H1 (cell line): ENCODE results near the gene GOLPH3L. TPM values are rescaled to one million over a fixed set of nuclear protein-coding genes. Genes with fewer than 3 reads are reported as not detected.
"Not testable (repeated sequence)": the region's sequence is repeated elsewhere in the genome, so short reads cannot be mapped to it uniquely, and the experiment has no call there.

Source experiments
- CTCF ChIA-PET: fragments of 300-600 bp; sonication (Branson Sonifier 250); formaldehyde crosslinking; loops from one replicate; lab custom pipeline; 2021; ENCODE audit not compliant: partially characterized antibody; lab: Charles Lee
- POLR2A ChIA-PET: fragments of 300-600 bp; sonication (Branson Sonifier 250); formaldehyde crosslinking; loops from one replicate; lab custom pipeline; 2021; ENCODE audit warnings: inconsistent platforms; ENCODE audit not compliant: partially characterized antibody; lab: Charles Lee
- DNase-seq, 2 experiments: peaks; one replicate each; pipeline versions ENCODE4 v3.0.0 to v3.0.0-alpha.2; 2010 to 2022; ENCODE audit warnings: low spot score in 2 of 2, low read depth in 1 of 2, mixed read lengths in 1 of 2
- FAIRE-seq: peaks from 2 replicates; lab custom pipeline; 2011; peaks lifted over from hg19 to GRCh38; lab: Jason Lieb, UNC
- H2AFZ ChIP-seq: 2 replicates; pipeline ENCODE4 v1.8.1; 2012; ENCODE audit warnings: low read length, inconsistent platforms
- H2AK5ac ChIP-seq: 2 replicates; pipeline ENCODE4 v1.6.1; 2013; ENCODE audit warnings: low read depth, low read length
- H2BK120ac ChIP-seq: replicated peaks from 2 replicates; pipeline ENCODE3; 2013; ENCODE audit warnings: low read depth, low read length, inconsistent platforms
- H2BK12ac ChIP-seq: 2 replicates; pipeline ENCODE4 v1.6.1; 2013; ENCODE audit warnings: low read depth, low read length
- H2BK15ac ChIP-seq: 2 replicates; pipeline ENCODE4 v1.6.1; 2013; ENCODE audit warnings: low read length
- H2BK20ac ChIP-seq: 2 replicates; pipeline ENCODE4 v1.6.1; 2013; ENCODE audit warnings: low read length
- H2BK5ac ChIP-seq: 2 replicates; pipeline ENCODE4 v1.6.1; 2013; ENCODE audit warnings: low read depth, low read length
- H3K14ac ChIP-seq: 2 replicates; pipeline ENCODE4 v1.6.1; 2013; ENCODE audit warnings: inconsistent platforms; ENCODE audit not compliant: insufficient read length
- H3K18ac ChIP-seq: 2 replicates; pipeline ENCODE4 v1.6.1; 2013; ENCODE audit warnings: low read length; ENCODE audit errors: extremely low read depth
- H3K23ac ChIP-seq: 2 replicates; pipeline ENCODE4 v1.6.1; 2013; ENCODE audit warnings: inconsistent platforms; ENCODE audit not compliant: insufficient read length
- H3K23me2 ChIP-seq: 2 replicates; pipeline ENCODE4 v1.6.1; 2013; ENCODE audit warnings: low read depth, low read length
- H3K27ac ChIP-seq: 2 replicates; pipeline ENCODE4 v1.6.1; 2011; ENCODE audit warnings: low read depth, low read length, inconsistent platforms
- H3K27me3 ChIP-seq, 4 experiments: replicated peaks in 1 of 4; 1 replicate in 1 of 4; 2 replicates in 3 of 4; pipeline versions ENCODE4 v1.6.1 to v1.8.1; 2011 to 2013; ENCODE audit warnings: low read length in 3 of 4, mild to moderate bottlenecking in 3 of 4, inconsistent platforms in 2 of 4, mixed read lengths in 2 of 4, moderate library complexity in 1 of 4; ENCODE audit not compliant: control insufficient read depth in 3 of 4, insufficient read depth in 3 of 4; ENCODE audit errors: extremely low read depth in 1 of 4
- H3K36me3 ChIP-seq, 4 experiments: 2 replicates each; pipeline versions ENCODE4 v1.6.1 to v1.8.1; 2011 to 2013; ENCODE audit warnings: mild to moderate bottlenecking in 4 of 4, low read length in 3 of 4, moderate library complexity in 2 of 4, control low read depth in 1 of 4, inconsistent platforms in 1 of 4; ENCODE audit not compliant: insufficient read depth in 4 of 4, control insufficient read depth in 2 of 4
- H3K4ac ChIP-seq: replicated peaks from 2 replicates; pipeline ENCODE3; 2013; ENCODE audit warnings: low read length, low read depth, mixed read lengths, inconsistent platforms; ENCODE audit not compliant: insufficient read length
- H3K4me1 ChIP-seq, 4 experiments: replicated peaks in 1 of 4; 1 replicate in 1 of 4; 2 replicates in 3 of 4; pipeline versions ENCODE4 v1.6.1 to v1.8.1; 2011 to 2013; ENCODE audit warnings: low read length in 3 of 4, inconsistent platforms in 2 of 4, mixed read lengths in 1 of 4; ENCODE audit not compliant: insufficient read depth in 4 of 4, control insufficient read depth in 3 of 4
- H3K4me2 ChIP-seq, 2 experiments: 2 replicates each; pipeline versions ENCODE4 v1.6.1 to v1.8.1; 2011 to 2013; ENCODE audit warnings: low read depth in 2 of 2, low read length in 2 of 2, control low read depth in 1 of 2, inconsistent platforms in 1 of 2, mild to moderate bottlenecking in 1 of 2; ENCODE audit not compliant: insufficient read depth in 1 of 2
- H3K4me3 ChIP-seq, 4 experiments: fragments of 200-600, 300-600 bp in 1 of 4; sonication (generic), shearing (Covaris generic), sonication (Bioruptor Twin) in 1 of 4; 2 replicates each; pipeline versions ENCODE4 v1.5.1 to v1.8.1; 2011 to 2016; ENCODE audit warnings: low read length in 4 of 4, low read depth in 3 of 4, control low read depth in 2 of 4, inconsistent platforms in 2 of 4, mild to moderate bottlenecking in 2 of 4, mixed read lengths in 1 of 4, moderate library complexity in 1 of 4; ENCODE audit not compliant: insufficient read depth in 2 of 4; ENCODE audit errors: extremely low read depth in 1 of 4
- H3K56ac ChIP-seq: replicated peaks from 2 replicates; pipeline ENCODE3; 2013; ENCODE audit warnings: low read depth, mild to moderate bottlenecking, mixed read lengths, low read length, inconsistent platforms; ENCODE audit not compliant: insufficient read length
- H3K79me1 ChIP-seq: 2 replicates; pipeline ENCODE4 v1.6.1; 2013; ENCODE audit warnings: low read depth, low read length, control low read depth
- H3K79me2 ChIP-seq, 2 experiments: 2 replicates each; pipeline versions ENCODE4 v1.6.1 to v1.8.1; 2012 to 2013; ENCODE audit warnings: low read length in 2 of 2, mild to moderate bottlenecking in 2 of 2, inconsistent platforms in 1 of 2; ENCODE audit not compliant: insufficient read depth in 2 of 2, control insufficient read depth in 1 of 2
- H3K9ac ChIP-seq, 4 experiments: replicated peaks in 1 of 4; 1 replicate in 1 of 4; 2 replicates in 3 of 4; pipeline versions ENCODE4 v1.6.1 to v1.8.1; 2011 to 2013; ENCODE audit warnings: low read depth in 3 of 4, low read length in 3 of 4, control low read depth in 2 of 4, mild to moderate bottlenecking in 2 of 4, moderate library complexity in 2 of 4, inconsistent platforms in 1 of 4; ENCODE audit errors: extremely low read depth in 1 of 4
- H3K9me3 ChIP-seq, 2 experiments: 2 replicates each; pipeline versions ENCODE4 v1.6.1 to v1.8.1; 2012 to 2013; ENCODE audit warnings: mild to moderate bottlenecking in 2 of 2, moderate library complexity in 2 of 2, control low read depth in 1 of 2, inconsistent platforms in 1 of 2, low read depth in 1 of 2, low read length in 1 of 2, mixed read lengths in 1 of 2; ENCODE audit not compliant: insufficient read depth in 2 of 2
- H4K20me1 ChIP-seq, 2 experiments: replicated peaks in 1 of 2; 2 replicates each; pipeline versions ENCODE3 to v1.8.1; 2011 to 2013; ENCODE audit warnings: inconsistent platforms in 2 of 2, low read length in 2 of 2, mild to moderate bottlenecking in 1 of 2; ENCODE audit not compliant: insufficient read depth in 2 of 2, control insufficient read depth in 1 of 2
- H4K5ac ChIP-seq: 2 replicates; pipeline ENCODE4 v1.6.1; 2013; ENCODE audit warnings: low read length, low read depth, mixed read lengths, inconsistent platforms; ENCODE audit not compliant: insufficient read length
- H4K8ac ChIP-seq: 2 replicates; pipeline ENCODE4 v1.8.0; 2013; ENCODE audit warnings: mild to moderate bottlenecking, moderate library complexity, low read length, inconsistent platforms; ENCODE audit not compliant: insufficient read depth; ENCODE audit errors: extremely low read depth
- H4K91ac ChIP-seq: replicated peaks from 2 replicates; pipeline ENCODE3; 2013; ENCODE audit warnings: low read length, mixed read lengths, inconsistent platforms; ENCODE audit not compliant: insufficient read length
- EP300 ChIP-seq, 2 experiments: IDR thresholded peaks; 1 replicate in 1 of 2; 2 replicates in 1 of 2; pipeline ENCODE4 v1.6.1; 2011 to 2012; ENCODE audit warnings: low read depth in 2 of 2, low read length in 2 of 2, mild to moderate bottlenecking in 2 of 2, borderline replicate concordance in 1 of 2, inconsistent platforms in 1 of 2, moderate library complexity in 1 of 2
- POLR2A ChIP-seq, 2 experiments: IDR thresholded peaks; 1 replicate in 1 of 2; 2 replicates in 1 of 2; pipeline ENCODE4 v1.6.1; 2011; ENCODE audit warnings: low read depth in 2 of 2, low read length in 2 of 2, mild to moderate bottlenecking in 2 of 2; ENCODE audit errors: control extremely low read depth in 1 of 2
- WGBS, 2 experiments: shearing (Covaris generic) in 1 of 2; methylation state at CpG; one replicate each; pipeline versions ENCODE4 v1.1.6 to v1.1.7; 2013 to 2015; ENCODE audit warnings: low lambda C conversion rate in 2 of 2, mixed read lengths in 2 of 2, inconsistent platforms in 1 of 2, low coverage in 1 of 2, missing lambda C conversion rate in 1 of 2; ENCODE audit not compliant: insufficient replicate concordance in 2 of 2, insufficient coverage in 1 of 2, insufficient read length in 1 of 2; ENCODE audit errors: extremely low coverage in 1 of 2, missing lambda C conversion rate in 1 of 2; 5-methylcytosine and 5-hydroxymethylcytosine counted together
- polyA plus RNA-seq, 7 experiments: library from polyadenylated mRNA; depleted of rRNA in 3 of 7; stranded (reverse) in 5 of 7; unstranded in 2 of 7; fragments of >200 nt in 5 of 7; fragments of 200-250 nt in 2 of 7; gene quantifications; 1 replicate in 5 of 7; 2 replicates in 1 of 7; 4 replicates in 1 of 7; pipeline versions ENCODE4 v1.2.1 to v1.2.3, GENCODE V29; 2011 to 2013; ENCODE audit warnings: missing spikeins in 2 of 7, mixed read lengths in 2 of 7
- total RNA-seq: library from RNA; stranded (reverse); fragmentation: NEBNext Ultra II Directional; extraction: Animal tissue kit (Norgen Biotek cat#: 25700); gene quantifications from 2 replicates; pipeline ENCODE4 v1.2.1, GENCODE V29; 2021

The GOLPH3L gene
- total and polyA plus RNA-seq, 2 of the 8 experiments (the other 6 are each of a cell fraction or from before 2014, with no cell fraction given): 13.3 to 40.8 TPM

- not testable (repeated sequence) for H3K4ac ChIP-seq, FAIRE-seq, H4K91ac ChIP-seq, H3K4me3 ChIP-seq, H3K14ac ChIP-seq, DNase-seq, H2AK5ac ChIP-seq, H3K9me3 ChIP-seq, H3K79me2 ChIP-seq, H3K27me3 ChIP-seq, H3K18ac ChIP-seq, H4K20me1 ChIP-seq, H3K79me1 ChIP-seq, H3K23ac ChIP-seq, H3K36me3 ChIP-seq, H4K5ac ChIP-seq, H3K4me1 ChIP-seq, H2BK15ac ChIP-seq, H4K8ac ChIP-seq, H3K9ac ChIP-seq, H3K23me2 ChIP-seq, H2AFZ ChIP-seq
- peak overlapping the region; percentile 72; the same call in 1 of the 2 replicates for H3K27ac ChIP-seq
- CTCF ChIA-PET: interaction anchor here (1.1 kb wide), 1 partner anchor 32 kb away, joined by 3 read pairs; no protein-coding TSS in a partner anchor
- POLR2A ChIA-PET: interaction anchor here (0.6 to 15.8 kb wide), 9 partner anchors 9 to 85 kb away, joined by 3 to 163 read pairs (median 5); partner anchors contain the start of genes ENSA and MCL1
- peak overlapping the region; percentile 80; the same call in 1 of the 2 replicates for H2BK12ac ChIP-seq
- 40% methylated on average over 9 of the region's 9 CpGs; no CpG with 5 or more reads in 1 of the 2 experiments for WGBS, 2 experiments
- peak overlapping the region; percentile 6 for H3K56ac ChIP-seq
- H2BK120ac ChIP-seq: peak overlapping the region; percentile 95
- H3K4me2 ChIP-seq: peak overlapping the region; percentile 25 to 53; a peak in 3 of 4 replicates
- TF ChIP-seq POLR2A (IDR thresholded peaks at IDR 0.05; ENCODE audit: control extremely low read depth in 1 of 2, low read depth in 2 of 2, low read length in 2 of 2) (peak in 1 of 2 experiments; percentile 29; a peak in 1 of 3 replicates), EP300 (IDR thresholded peaks at IDR 0.05; ENCODE audit: borderline replicate concordance in 1 of 2, low read depth in 2 of 2, low read length in 2 of 2) (0 out of 3 replicates have a peak, but pooled peaks of 1 of the 2 experiments have one; percentile 13)
- H2BK5ac ChIP-seq: peak overlapping the region; percentile 97
- 0 out of 2 replicates have a peak overlapping the region, but pooled peaks have one; percentile 72 for H2BK20ac ChIP-seq
These were observed 55.7 kb downstream of the GOLPH3L start for GRCh38 chr1:150641126-150641815.
